Measurements from ENCODE around the gene GPT2.

DNA sequence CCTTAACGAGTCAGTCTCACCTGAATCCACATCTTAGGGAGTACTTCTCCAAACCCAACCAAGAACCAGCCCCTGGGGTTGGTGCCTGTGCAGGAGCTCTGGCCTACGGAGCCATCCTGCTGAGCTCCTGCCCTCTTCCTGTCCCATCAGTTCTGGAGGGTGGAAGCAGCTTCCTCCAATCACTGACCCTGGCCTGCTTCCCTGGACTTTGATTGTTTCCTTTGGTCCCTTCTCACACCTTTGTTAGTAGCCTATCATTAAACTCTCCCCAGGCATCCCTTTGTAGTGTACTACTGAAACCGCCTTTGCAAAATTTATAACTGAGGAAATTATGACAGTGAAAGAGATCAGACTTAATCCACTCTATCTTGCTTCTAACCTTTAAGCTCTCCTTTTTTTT lies 32.0 kb upstream of the GPT2 start:
- TF ChIP-seq, protein P1, sequence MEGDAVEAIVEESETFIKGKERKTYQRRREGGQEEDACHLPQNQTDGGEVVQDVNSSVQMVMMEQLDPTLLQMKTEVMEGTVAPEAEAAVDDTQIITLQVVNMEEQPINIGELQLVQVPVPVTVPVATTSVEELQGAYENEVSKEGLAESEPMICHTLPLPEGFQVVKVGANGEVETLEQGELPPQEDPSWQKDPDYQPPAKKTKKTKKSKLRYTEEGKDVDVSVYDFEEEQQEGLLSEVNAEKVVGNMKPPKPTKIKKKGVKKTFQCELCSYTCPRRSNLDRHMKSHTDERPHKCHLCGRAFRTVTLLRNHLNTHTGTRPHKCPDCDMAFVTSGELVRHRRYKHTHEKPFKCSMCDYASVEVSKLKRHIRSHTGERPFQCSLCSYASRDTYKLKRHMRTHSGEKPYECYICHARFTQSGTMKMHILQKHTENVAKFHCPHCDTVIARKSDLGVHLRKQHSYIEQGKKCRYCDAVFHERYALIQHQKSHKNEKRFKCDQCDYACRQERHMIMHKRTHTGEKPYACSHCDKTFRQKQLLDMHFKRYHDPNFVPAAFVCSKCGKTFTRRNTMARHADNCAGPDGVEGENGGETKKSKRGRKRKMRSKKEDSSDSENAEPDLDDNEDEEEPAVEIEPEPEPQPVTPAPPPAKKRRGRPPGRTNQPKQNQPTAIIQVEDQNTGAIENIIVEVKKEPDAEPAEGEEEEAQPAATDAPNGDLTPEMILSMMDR (conservative IDR thresholded peaks at IDR 0.05; ENCODE audit: low read depth, low read length): no peak
- TF ChIP-seq EZH2phosphoT487 (IDR thresholded peaks at IDR 0.05; ENCODE audit: borderline replicate concordance, low read length): no peak
- no peak for TF ChIP-seq EZH2 (IDR thresholded peaks at IDR 0.05; ENCODE audit: low read length, unreplicated experiment)

Data from PC-3 (cell line).